K562 (cell line): ENCODE data around the gene PLEKHA5.

Experiments used
- EGR1 ChIP-seq: fragments of 450-650 bp; conservative IDR thresholded peaks from 2 replicates; pipeline ENCODE4 v1.6.1; 2017; ENCODE audit warnings: mild to moderate bottlenecking
- FOXM1 ChIP-seq, 2 experiments: fragments of 450-650 bp in 1 of 2; sonication (generic) in 1 of 2; formaldehyde crosslinking in 1 of 2; IDR thresholded peaks; 2 replicates each; pipeline versions ENCODE4 v1.6.1 to v1.9.0; 2017 to 2022; ENCODE audit warnings: low read depth in 2 of 2, mild to moderate bottlenecking in 2 of 2, missing genetic modification reagents in 1 of 2, moderate library complexity in 1 of 2
- POLR2A ChIP-seq: fragments of 450-650 bp; conservative IDR thresholded peaks from 2 replicates; pipeline ENCODE4 v1.6.1; 2016
- RCOR1 ChIP-seq, 2 experiments: IDR thresholded peaks; 2 replicates each; pipeline ENCODE4 v1.6.1; 2012; ENCODE audit warnings: low read depth in 2 of 2, low read length in 2 of 2, borderline replicate concordance in 1 of 2, improper control_type of control experiment in 1 of 2
- TARDBP ChIP-seq: fragments of 450-650 bp; IDR thresholded peaks from 2 replicates; pipeline ENCODE4 v1.6.1; 2016
- ZNF436 ChIP-seq: fragments of 250-450, 450-650 bp; sonication (Bioruptor Pico); formaldehyde crosslinking; IDR thresholded peaks from 2 replicates; pipeline ENCODE4 v1.7.0; 2020; ENCODE audit warnings: mild to moderate bottlenecking
- TF ChIP-seq, protein P1 (sequence below): sonication (generic); formaldehyde crosslinking; IDR thresholded peaks from 2 replicates; pipeline ENCODE4 v1.8.0; 2022; ENCODE audit warnings: missing genetic modification reagents, mild to moderate bottlenecking, borderline replicate concordance

DNA sequence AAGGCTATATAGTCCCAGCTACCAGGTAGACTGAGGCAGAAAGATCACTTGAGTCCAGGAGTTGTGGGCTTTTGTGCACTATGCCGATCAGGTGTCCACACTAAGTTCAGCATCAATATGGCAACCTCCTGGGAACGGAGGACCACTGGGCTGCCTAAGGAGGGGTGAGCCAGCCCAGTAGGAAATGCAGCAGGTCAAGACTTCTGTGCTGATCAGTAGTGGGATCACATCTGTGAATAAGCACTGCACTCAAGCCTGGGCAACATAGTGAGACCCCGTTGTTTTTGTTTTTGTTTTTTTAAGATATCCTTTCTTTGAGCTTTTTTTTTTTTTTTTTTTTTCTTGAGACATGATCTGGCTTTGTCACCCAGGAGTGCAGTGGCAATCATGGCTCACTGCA lies 174.0 kb downstream of the PLEKHA5 start:
- TF ChIP-seq RCOR1 (IDR thresholded peaks at IDR 0.05; ENCODE audit: borderline replicate concordance in 1 of 2, low read depth in 2 of 2, low read length in 2 of 2) (no peak), TARDBP (no peak), POLR2A (no peak), ZNF436 (no peak), EGR1 (no peak), FOXM1 (IDR thresholded peaks at IDR 0.05; ENCODE audit: low read depth) (no peak), FOXM1 (CRISPR knock-in tag; IDR thresholded peaks at IDR 0.05; ENCODE audit: low read depth) (no peak)
- TF ChIP-seq, protein P1, sequence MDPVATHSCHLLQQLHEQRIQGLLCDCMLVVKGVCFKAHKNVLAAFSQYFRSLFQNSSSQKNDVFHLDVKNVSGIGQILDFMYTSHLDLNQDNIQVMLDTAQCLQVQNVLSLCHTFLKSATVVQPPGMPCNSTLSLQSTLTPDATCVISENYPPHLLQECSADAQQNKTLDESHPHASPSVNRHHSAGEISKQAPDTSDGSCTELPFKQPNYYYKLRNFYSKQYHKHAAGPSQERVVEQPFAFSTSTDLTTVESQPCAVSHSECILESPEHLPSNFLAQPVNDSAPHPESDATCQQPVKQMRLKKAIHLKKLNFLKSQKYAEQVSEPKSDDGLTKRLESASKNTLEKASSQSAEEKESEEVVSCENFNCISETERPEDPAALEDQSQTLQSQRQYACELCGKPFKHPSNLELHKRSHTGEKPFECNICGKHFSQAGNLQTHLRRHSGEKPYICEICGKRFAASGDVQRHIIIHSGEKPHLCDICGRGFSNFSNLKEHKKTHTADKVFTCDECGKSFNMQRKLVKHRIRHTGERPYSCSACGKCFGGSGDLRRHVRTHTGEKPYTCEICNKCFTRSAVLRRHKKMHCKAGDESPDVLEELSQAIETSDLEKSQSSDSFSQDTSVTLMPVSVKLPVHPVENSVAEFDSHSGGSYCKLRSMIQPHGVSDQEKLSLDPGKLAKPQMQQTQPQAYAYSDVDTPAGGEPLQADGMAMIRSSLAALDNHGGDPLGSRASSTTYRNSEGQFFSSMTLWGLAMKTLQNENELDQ: no peak
